ENCODE data around the gene BORCS6. TPM values are rescaled to one million over a fixed set of nuclear protein-coding genes. Genes with fewer than 3 reads are reported as not detected.

The BORCS6 gene
- total and polyA plus RNA-seq, 4 donors: 4.1 to 6.8 (median 5.7) TPM

DNA sequence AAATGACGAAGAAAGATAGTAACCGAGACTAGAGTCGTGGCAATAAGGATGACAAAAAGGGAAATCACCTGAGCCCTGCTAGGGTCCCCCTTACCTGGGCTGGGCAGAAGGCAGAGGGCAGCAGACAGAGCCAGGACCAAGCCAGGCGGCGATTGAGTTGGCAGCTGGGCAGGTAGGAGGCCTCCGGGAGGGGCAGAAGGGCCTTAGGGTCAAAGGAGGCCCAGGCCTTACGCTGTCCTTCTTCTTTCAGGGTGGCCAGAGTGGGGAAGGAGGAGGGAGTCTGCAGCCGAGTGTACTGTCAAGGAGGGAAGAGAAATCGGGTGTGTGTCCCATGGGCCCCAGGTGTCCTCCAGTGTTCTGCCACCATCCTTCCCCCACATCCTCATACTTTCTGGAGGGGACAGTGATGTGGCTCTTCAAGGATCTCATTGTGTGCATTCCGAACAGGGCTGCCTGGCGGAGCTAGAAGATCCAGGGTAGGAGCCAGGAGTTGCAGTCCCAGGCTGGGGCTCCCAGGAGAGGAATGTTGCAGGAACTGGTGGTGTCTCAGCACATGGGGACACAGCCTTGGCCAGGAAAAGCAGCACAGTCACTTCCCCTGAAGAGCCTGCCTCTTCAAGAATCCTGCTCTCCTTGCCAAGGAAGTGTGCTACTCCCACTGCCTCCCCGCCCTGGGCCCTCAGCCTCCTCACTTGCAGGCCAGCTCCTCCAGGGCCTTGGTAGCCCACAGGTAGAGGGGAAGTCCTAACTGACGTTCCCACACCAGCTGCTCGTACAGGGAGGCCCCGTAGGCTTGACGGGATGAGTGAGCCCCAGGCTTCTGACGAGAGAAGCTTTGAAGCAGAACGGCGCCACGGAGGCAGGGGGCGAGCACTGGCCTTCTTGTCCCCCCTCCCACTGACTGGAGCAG, 44.6 kb upstream of the BORCS6 start:
- H3K27me3 ChIP-seq (ENCODE audit: control insufficient read depth in 4 of 4, insufficient read depth in 4 of 4, low read length in 3 of 4): no peaks in the 10 kb centered on the region
- H3K9me3 ChIP-seq (ENCODE audit: control insufficient read depth in 4 of 4, low read length in 3 of 4): no peaks in the 10 kb centered on the region
- TF ChIP-seq, protein P1, sequence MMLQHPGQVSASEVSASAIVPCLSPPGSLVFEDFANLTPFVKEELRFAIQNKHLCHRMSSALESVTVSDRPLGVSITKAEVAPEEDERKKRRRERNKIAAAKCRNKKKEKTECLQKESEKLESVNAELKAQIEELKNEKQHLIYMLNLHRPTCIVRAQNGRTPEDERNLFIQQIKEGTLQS (IDR thresholded peaks at IDR 0.05): no peak
- no peak for TF ChIP-seq GABPA (IDR thresholded peaks at IDR 0.05 in 1 of 2, conservative IDR thresholded peaks at IDR 0.05 in 1 of 2)
- no peak for TF ChIP-seq HNF4G (IDR thresholded peaks at IDR 0.05)
- TF ChIP-seq JUND (IDR thresholded peaks at IDR 0.05): no peak
- no peak for TF ChIP-seq RXRA (IDR thresholded peaks at IDR 0.05)
- no peak for TF ChIP-seq FOXA1 (IDR thresholded peaks at IDR 0.05)
- no peak for TF ChIP-seq FOXA2 (IDR thresholded peaks at IDR 0.05)
- TF ChIP-seq, protein P2, sequence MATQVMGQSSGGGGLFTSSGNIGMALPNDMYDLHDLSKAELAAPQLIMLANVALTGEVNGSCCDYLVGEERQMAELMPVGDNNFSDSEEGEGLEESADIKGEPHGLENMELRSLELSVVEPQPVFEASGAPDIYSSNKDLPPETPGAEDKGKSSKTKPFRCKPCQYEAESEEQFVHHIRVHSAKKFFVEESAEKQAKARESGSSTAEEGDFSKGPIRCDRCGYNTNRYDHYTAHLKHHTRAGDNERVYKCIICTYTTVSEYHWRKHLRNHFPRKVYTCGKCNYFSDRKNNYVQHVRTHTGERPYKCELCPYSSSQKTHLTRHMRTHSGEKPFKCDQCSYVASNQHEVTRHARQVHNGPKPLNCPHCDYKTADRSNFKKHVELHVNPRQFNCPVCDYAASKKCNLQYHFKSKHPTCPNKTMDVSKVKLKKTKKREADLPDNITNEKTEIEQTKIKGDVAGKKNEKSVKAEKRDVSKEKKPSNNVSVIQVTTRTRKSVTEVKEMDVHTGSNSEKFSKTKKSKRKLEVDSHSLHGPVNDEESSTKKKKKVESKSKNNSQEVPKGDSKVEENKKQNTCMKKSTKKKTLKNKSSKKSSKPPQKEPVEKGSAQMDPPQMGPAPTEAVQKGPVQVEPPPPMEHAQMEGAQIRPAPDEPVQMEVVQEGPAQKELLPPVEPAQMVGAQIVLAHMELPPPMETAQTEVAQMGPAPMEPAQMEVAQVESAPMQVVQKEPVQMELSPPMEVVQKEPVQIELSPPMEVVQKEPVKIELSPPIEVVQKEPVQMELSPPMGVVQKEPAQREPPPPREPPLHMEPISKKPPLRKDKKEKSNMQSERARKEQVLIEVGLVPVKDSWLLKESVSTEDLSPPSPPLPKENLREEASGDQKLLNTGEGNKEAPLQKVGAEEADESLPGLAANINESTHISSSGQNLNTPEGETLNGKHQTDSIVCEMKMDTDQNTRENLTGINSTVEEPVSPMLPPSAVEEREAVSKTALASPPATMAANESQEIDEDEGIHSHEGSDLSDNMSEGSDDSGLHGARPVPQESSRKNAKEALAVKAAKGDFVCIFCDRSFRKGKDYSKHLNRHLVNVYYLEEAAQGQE (IDR thresholded peaks at IDR 0.05): no peak
- TF ChIP-seq SP1 (IDR thresholded peaks at IDR 0.05): no peak
- H3K36me3 ChIP-seq (ENCODE audit: control insufficient read depth in 4 of 4, insufficient read depth in 3 of 4, low read depth in 1 of 4, low read length in 3 of 4): peaks cover 19 to 72% (median 49%) of the 10 kb centered on the region in 4 donors
- peaks cover 0 to 14% (median 11%) of the 10 kb centered on the region in 4 donors for H3K4me1 ChIP-seq (ENCODE audit: control insufficient read depth in 4 of 4, insufficient read depth in 4 of 4, low read length in 3 of 4)
- WGBS: 97% methylated on average over 21 of the region's 21 CpGs
- H3K27ac ChIP-seq (ENCODE audit: low read depth in 1 of 2, low read length in 2 of 2): no peak overlapping the region
- no peak overlapping the region for H3K4me3 ChIP-seq (ENCODE audit: low read depth in 1 of 3, low read length in 3 of 3)
- H3K9ac ChIP-seq (ENCODE audit: low read depth in 1 of 2, low read length in 2 of 2): no peak overlapping the region
- no peak for DNase-seq (ENCODE audit: low spot score)

DNA sequence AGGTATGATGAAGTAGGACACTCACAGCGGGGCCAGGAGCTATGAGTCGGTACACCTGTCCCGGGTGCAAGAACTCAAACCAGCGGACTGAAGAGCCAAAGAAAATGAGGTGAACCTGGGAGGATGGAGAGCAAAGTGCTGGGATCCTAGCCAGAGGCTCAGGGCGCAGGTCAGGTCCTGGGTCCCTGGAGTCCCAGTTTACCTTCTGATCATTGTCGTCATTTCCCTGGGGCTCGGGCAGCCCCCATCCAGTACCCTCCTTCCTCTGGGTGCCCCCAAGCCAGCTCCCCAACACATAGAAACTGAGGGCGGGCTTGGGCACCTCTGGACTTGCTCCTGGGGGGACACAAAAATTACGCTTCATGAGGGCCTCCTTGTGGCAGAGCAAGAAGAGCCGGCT, 41.7 kb upstream of the BORCS6 start:
- Histone ChIP-seq H3K9ac (ENCODE audit: low read depth in 1 of 2, low read length in 2 of 2) (no peak overlapping the region), H3K27ac (ENCODE audit: low read depth in 1 of 2, low read length in 2 of 2) (no peak overlapping the region), H3K9me3 (ENCODE audit: control insufficient read depth in 4 of 4, low read length in 3 of 4) (no peaks in the 10 kb centered on the region), H3K36me3 (ENCODE audit: control insufficient read depth in 4 of 4, insufficient read depth in 3 of 4, low read depth in 1 of 4, low read length in 3 of 4) (peaks cover 22 to 87% (median 55%) of the 10 kb centered on the region in 4 donors), H3K4me1 (ENCODE audit: control insufficient read depth in 4 of 4, insufficient read depth in 4 of 4, low read length in 3 of 4) (peaks cover 0 to 1% (median under 1%) of the 10 kb centered on the region in 4 donors), H3K4me3 (ENCODE audit: low read depth in 1 of 3, low read length in 3 of 3) (no peak overlapping the region), H3K27me3 (ENCODE audit: control insufficient read depth in 4 of 4, insufficient read depth in 4 of 4, low read length in 3 of 4) (no peaks in the 10 kb centered on the region)
- no peak for DNase-seq (ENCODE audit: low spot score)
- TF ChIP-seq MAX (IDR thresholded peaks at IDR 0.05) (no peak), JUND (IDR thresholded peaks at IDR 0.05) (no peak), FOXA1 (IDR thresholded peaks at IDR 0.05) (no peak), SP1 (IDR thresholded peaks at IDR 0.05) (no peak)
- TF ChIP-seq, protein P2 (IDR thresholded peaks at IDR 0.05): no peak
- WGBS: 97% methylated on average over 10 of the region's 10 CpGs

All from liver (tissue), 9 donors.